ENCODE data around the gene HMGN2.

DNA sequence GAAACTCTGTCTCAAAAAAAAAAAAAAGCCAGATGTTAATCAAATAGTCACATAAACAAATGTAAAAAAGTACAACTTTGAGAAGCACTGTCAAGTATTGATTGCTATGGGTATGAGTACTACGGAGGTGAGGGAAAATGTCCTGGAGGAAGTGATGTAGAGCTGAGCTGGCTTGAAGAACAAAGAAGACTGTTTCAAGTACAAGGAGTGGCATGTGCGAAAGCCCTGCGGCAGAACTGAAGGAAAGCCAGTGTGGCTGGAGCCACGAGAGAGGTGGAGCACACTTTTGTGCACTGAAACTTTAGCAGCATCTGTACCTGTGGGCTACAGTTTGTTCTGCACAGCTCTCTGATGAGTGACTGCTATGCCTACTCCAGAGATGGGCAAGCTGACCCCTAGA lies 51.9 kb downstream of the HMGN2 start:
- TF ChIP-seq, protein P1, sequence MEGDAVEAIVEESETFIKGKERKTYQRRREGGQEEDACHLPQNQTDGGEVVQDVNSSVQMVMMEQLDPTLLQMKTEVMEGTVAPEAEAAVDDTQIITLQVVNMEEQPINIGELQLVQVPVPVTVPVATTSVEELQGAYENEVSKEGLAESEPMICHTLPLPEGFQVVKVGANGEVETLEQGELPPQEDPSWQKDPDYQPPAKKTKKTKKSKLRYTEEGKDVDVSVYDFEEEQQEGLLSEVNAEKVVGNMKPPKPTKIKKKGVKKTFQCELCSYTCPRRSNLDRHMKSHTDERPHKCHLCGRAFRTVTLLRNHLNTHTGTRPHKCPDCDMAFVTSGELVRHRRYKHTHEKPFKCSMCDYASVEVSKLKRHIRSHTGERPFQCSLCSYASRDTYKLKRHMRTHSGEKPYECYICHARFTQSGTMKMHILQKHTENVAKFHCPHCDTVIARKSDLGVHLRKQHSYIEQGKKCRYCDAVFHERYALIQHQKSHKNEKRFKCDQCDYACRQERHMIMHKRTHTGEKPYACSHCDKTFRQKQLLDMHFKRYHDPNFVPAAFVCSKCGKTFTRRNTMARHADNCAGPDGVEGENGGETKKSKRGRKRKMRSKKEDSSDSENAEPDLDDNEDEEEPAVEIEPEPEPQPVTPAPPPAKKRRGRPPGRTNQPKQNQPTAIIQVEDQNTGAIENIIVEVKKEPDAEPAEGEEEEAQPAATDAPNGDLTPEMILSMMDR (IDR thresholded peaks at IDR 0.05), result no peak
- TF ChIP-seq EZH2 (IDR thresholded peaks at IDR 0.05; ENCODE audit: borderline replicate concordance, insufficient read depth, low read depth, low read length, poor library complexity, severe bottlenecking), result no peak

All from B cell (primary cell).